Neural progenitor cell (in vitro differentiated cells): ENCODE data around the gene CFAP61. TPM values are rescaled to one million over a fixed set of nuclear protein-coding genes. Genes with fewer than 3 reads are reported as not detected.

Source experiments
- DNase-seq: peaks from one replicate; pipeline ENCODE4 v3.0.0-alpha.2; 2016; ENCODE audit warnings: low spot score
- H2AFZ ChIP-seq: fragments of 200-600 bp; sonication (generic); replicated peaks from 2 replicates; pipeline ENCODE4 v1.6.1; 2016; ENCODE audit warnings: antibody characterized with exemption
- H3F3A ChIP-seq: fragments of 200-600 bp; sonication (generic); 2 replicates; pipeline ENCODE4 v1.6.1; 2016; ENCODE audit warnings: antibody characterized with exemption, low read depth
- H3K27ac ChIP-seq: fragments of 200-600 bp; sonication (generic); 2 replicates; pipeline ENCODE4 v1.5.1; 2016; ENCODE audit warnings: mild to moderate bottlenecking
- H3K27me3 ChIP-seq: fragments of 200-600 bp; sonication (generic); 2 replicates; pipeline ENCODE4 v1.6.1; 2016; ENCODE audit warnings: mild to moderate bottlenecking, moderate library complexity
- H3K36me3 ChIP-seq: fragments of 200-600 bp; sonication (generic); 2 replicates; pipeline ENCODE4 v1.5.1; 2016
- H3K4me1 ChIP-seq: fragments of 200-600 bp; sonication (generic); 2 replicates; pipeline ENCODE4 v1.6.1; 2016; ENCODE audit warnings: mixed run types
- H3K4me2 ChIP-seq: fragments of 200-600 bp; sonication (generic); 2 replicates; pipeline ENCODE4 v1.6.1; 2016
- H3K4me3 ChIP-seq: fragments of 200-600 bp; sonication (generic); 2 replicates; pipeline ENCODE4 v1.5.1; 2016
- H3K79me2 ChIP-seq: fragments of 200-600 bp; sonication (generic); 2 replicates; pipeline ENCODE4 v1.6.1; 2016; ENCODE audit warnings: low read depth
- H3K9ac ChIP-seq: fragments of 200-600 bp; sonication (generic); 2 replicates; pipeline ENCODE4 v1.6.1; 2016
- H3K9me3 ChIP-seq: fragments of 200-600 bp; sonication (generic); 2 replicates; pipeline ENCODE4 v1.5.1; 2016; ENCODE audit warnings: low read depth
- H4K20me1 ChIP-seq: fragments of 200-600 bp; sonication (generic); 2 replicates; pipeline ENCODE4 v1.6.1; 2016; ENCODE audit warnings: low read depth
- H3K27ac Mint-ChIP-seq: 3 replicates; pipeline ENCODE4 v1.8.0; 2021; ENCODE audit warnings: mixed read lengths
- H3K27me3 Mint-ChIP-seq: 2 replicates; pipeline ENCODE4 v1.8.0; 2022; ENCODE audit warnings: low read depth, mild to moderate bottlenecking, inconsistent platforms, moderate library complexity, mixed read lengths; ENCODE audit not compliant: insufficient read depth
- H3K36me3 Mint-ChIP-seq: 3 replicates; pipeline ENCODE4 v1.8.0; 2021; ENCODE audit warnings: mixed read lengths
- H3K4me1 Mint-ChIP-seq: 3 replicates; pipeline ENCODE4 v1.8.0; 2021; ENCODE audit warnings: mixed read lengths
- H3K4me3 Mint-ChIP-seq: 3 replicates; pipeline ENCODE4 v1.8.0; 2021; ENCODE audit warnings: mild to moderate bottlenecking, moderate library complexity, mixed read lengths
- H3K9me3 Mint-ChIP-seq: 3 replicates; pipeline ENCODE4 v1.8.0; 2020; ENCODE audit warnings: mixed read lengths
- EZH2 ChIP-seq: fragments of 200-600 bp; sonication (generic); IDR thresholded peaks from 2 replicates; pipeline ENCODE4 v1.6.1; 2017; ENCODE audit warnings: antibody characterized with exemption, mild to moderate bottlenecking, moderate library complexity
- EZH2phosphoT487 ChIP-seq: fragments of 200-600 bp; sonication (generic); IDR thresholded peaks from 2 replicates; pipeline ENCODE4 v1.6.1; 2017; ENCODE audit warnings: antibody characterized with exemption
- total RNA-seq: library from RNA; depleted of rRNA; stranded (reverse); fragments of >200 nt; gene quantifications from 2 replicates; pipeline ENCODE4 v1.2.3, GENCODE V29; 2015; ENCODE audit warnings: low replicate concordance
- TF ChIP-seq, protein P1 (sequence below): fragments of 200-600 bp; sonication (generic); IDR thresholded peaks from 2 replicates; pipeline ENCODE4 v1.5.1; 2017; ENCODE audit warnings: antibody characterized with exemption, mild to moderate bottlenecking

CFAP61 gene
- total RNA-seq, 1 donor from 2014 or later = not detected

DNA sequence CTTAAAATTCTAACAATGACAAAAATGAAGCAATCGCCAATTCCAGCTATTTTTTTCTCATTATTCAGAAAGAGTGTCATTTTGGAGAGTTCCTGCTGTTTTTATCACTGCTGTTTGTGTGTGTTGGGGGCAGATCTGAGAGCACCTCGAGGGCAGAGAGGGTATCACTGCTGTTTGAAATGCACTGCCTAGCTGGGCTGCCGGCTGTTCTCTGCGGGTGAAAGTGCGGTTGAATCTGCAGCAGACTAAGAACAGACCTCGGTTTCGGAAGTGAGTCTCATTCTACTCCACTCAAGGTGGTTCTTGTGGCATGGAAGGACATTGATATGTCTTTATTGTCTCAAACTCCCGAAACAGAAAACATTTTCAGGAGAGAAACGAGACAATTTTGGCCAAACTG is 333.9 kb downstream of the CFAP61 start:
- no peaks in the 10 kb centered on the region for H3K27me3 Mint-ChIP-seq
- H4K20me1 ChIP-seq = no peaks in the 10 kb centered on the region
- H3K27ac ChIP-seq = no peak overlapping the region
- H3K36me3 Mint-ChIP-seq = peaks cover 9% of the 10 kb centered on the region
- no peak for DNase-seq
- H3K4me1 Mint-ChIP-seq = peaks cover 3% of the 10 kb centered on the region
- no peak overlapping the region for H3K4me3 ChIP-seq
- no peaks in the 10 kb centered on the region for H3K79me2 ChIP-seq
- H3K27ac Mint-ChIP-seq = no peak overlapping the region
- no peaks in the 10 kb centered on the region for H3K27me3 ChIP-seq
- TF ChIP-seq EZH2 (no peak), EZH2phosphoT487 (no peak)
- TF ChIP-seq, protein P1, sequence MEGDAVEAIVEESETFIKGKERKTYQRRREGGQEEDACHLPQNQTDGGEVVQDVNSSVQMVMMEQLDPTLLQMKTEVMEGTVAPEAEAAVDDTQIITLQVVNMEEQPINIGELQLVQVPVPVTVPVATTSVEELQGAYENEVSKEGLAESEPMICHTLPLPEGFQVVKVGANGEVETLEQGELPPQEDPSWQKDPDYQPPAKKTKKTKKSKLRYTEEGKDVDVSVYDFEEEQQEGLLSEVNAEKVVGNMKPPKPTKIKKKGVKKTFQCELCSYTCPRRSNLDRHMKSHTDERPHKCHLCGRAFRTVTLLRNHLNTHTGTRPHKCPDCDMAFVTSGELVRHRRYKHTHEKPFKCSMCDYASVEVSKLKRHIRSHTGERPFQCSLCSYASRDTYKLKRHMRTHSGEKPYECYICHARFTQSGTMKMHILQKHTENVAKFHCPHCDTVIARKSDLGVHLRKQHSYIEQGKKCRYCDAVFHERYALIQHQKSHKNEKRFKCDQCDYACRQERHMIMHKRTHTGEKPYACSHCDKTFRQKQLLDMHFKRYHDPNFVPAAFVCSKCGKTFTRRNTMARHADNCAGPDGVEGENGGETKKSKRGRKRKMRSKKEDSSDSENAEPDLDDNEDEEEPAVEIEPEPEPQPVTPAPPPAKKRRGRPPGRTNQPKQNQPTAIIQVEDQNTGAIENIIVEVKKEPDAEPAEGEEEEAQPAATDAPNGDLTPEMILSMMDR = no peak
- no peaks in the 10 kb centered on the region for H3K9me3 ChIP-seq
- H3K9me3 Mint-ChIP-seq = peaks cover 4% of the 10 kb centered on the region
- H3K4me3 Mint-ChIP-seq = no peak overlapping the region
- H3K4me2 ChIP-seq = no peak overlapping the region
- H2AFZ ChIP-seq = no peak overlapping the region
- H3K9ac ChIP-seq = no peak overlapping the region
- no peaks in the 10 kb centered on the region for H3K36me3 ChIP-seq
- no peaks in the 10 kb centered on the region for H3F3A ChIP-seq
- no peaks in the 10 kb centered on the region for H3K4me1 ChIP-seq

DNA sequence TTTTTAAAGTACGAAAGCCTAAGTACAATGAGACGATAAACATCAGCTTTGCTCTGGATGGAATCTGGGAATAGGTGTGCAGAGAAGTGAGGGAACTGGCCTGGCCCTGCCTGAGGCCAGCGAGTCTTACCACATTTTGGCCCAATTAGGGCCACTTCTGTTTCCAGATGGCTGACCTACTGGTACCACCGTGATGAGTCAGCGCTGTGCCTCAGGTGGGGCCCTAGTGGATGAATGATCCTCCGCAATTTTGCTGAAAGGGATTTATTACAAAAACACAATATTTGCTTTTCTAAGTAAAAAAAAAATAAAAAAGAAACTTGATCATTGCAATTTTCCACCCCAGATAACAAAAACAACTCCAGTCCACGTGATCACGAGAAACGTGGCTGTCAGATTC is 338.1 kb downstream of the CFAP61 start:
- no peaks in the 10 kb centered on the region for H3K36me3 ChIP-seq
- peaks cover 27% of the 10 kb centered on the region for H3K36me3 Mint-ChIP-seq
- no peak overlapping the region for H3K4me2 ChIP-seq
- H3K79me2 ChIP-seq = no peaks in the 10 kb centered on the region
- no peak overlapping the region for H3K27ac ChIP-seq
- no peak overlapping the region for H3K4me3 ChIP-seq
- H3K4me3 Mint-ChIP-seq = no peak overlapping the region
- no peak for DNase-seq
- H2AFZ ChIP-seq = no peak overlapping the region
- no peaks in the 10 kb centered on the region for H3K9me3 Mint-ChIP-seq
- H4K20me1 ChIP-seq = peaks cover 9% of the 10 kb centered on the region
- no peaks in the 10 kb centered on the region for H3K9me3 ChIP-seq
- no peaks in the 10 kb centered on the region for H3K27me3 ChIP-seq
- no peak overlapping the region for H3K9ac ChIP-seq
- peaks cover 19% of the 10 kb centered on the region for H3K4me1 Mint-ChIP-seq
- H3F3A ChIP-seq = no peaks in the 10 kb centered on the region
- no peak overlapping the region for H3K27ac Mint-ChIP-seq
- H3K4me1 ChIP-seq = peaks cover 13% of the 10 kb centered on the region
- TF ChIP-seq, protein P1 = no peak
- no peak for TF ChIP-seq EZH2phosphoT487
- TF ChIP-seq EZH2 = no peak
- H3K27me3 Mint-ChIP-seq = no peaks in the 10 kb centered on the region

DNA sequence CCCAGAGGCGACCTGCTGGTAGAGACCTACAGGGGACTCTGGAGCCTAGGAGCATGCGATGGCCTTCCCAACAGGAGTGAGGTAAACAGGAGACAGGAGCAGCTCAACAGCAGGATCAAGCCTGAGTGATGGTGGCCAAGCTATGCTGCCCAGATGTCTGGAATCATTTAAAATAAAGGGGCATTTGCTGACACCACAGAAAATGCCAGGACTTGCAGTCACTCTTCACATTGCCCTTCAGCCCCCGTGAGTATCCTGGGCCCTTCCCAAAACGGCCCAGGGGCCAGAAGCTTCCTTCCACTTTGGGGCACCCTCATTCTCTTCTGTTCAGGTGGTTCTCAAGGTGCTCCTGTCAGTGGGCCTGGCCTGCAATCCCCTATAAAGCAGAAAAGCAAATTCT is 338.8 kb downstream of the CFAP61 start:
- TF ChIP-seq EZH2 (no peak), EZH2phosphoT487 (no peak)
- TF ChIP-seq, protein P1 = no peak
- Histone ChIP-seq H3K79me2 (no peaks in the 10 kb centered on the region), H4K20me1 (peaks cover 16% of the 10 kb centered on the region), H3K27ac (no peak overlapping the region), H3K9ac (no peak overlapping the region), H3K9me3 (no peaks in the 10 kb centered on the region), H3F3A (peaks cover 3% of the 10 kb centered on the region), H3K4me2 (no peak overlapping the region), H2AFZ (no peak overlapping the region), H3K27me3 (no peaks in the 10 kb centered on the region), H3K4me1 (peaks cover 20% of the 10 kb centered on the region), H3K36me3 (no peaks in the 10 kb centered on the region), H3K4me3 (no peak overlapping the region)
- Mint-ChIP-seq H3K36me3 (peaks cover 27% of the 10 kb centered on the region), H3K9me3 (no peaks in the 10 kb centered on the region), H3K27me3 (no peaks in the 10 kb centered on the region), H3K4me1 (peaks cover 26% of the 10 kb centered on the region), H3K4me3 (no peak overlapping the region), H3K27ac (no peak overlapping the region)
- DNase-seq = no peak
